GM10248 (cell line): Measurements from ENCODE around the gene LRFN2.

Source experiments
- CTCF ChIA-PET: fragments of 300-600 bp; sonication (Branson Sonifier 250); formaldehyde crosslinking; extraction: SDS; loops from one replicate; lab custom pipeline; 2021; ENCODE audit warnings: antibody characterized with exemption; lab: Yijun Ruan, JAX
- POLR2A ChIA-PET: fragments of 350-650 bp; sonication (Branson Sonifier 250); formaldehyde crosslinking; extraction: SDS; loops from one replicate; lab custom pipeline; 2020; ENCODE audit warnings: antibody characterized with exemption; lab: Yijun Ruan, JAX
- DNase-seq: peaks from one replicate; pipeline ENCODE4 v3.0.0; 2012; ENCODE audit errors: extremely low spot score
- CTCF ChIP-seq: IDR thresholded peaks from 2 replicates; pipeline ENCODE4 v1.5.1; 2012; ENCODE audit warnings: mild to moderate bottlenecking, low read depth; ENCODE audit errors: extremely low read depth, missing control alignments, control extremely low read depth

Gene LRFN2

DNA sequence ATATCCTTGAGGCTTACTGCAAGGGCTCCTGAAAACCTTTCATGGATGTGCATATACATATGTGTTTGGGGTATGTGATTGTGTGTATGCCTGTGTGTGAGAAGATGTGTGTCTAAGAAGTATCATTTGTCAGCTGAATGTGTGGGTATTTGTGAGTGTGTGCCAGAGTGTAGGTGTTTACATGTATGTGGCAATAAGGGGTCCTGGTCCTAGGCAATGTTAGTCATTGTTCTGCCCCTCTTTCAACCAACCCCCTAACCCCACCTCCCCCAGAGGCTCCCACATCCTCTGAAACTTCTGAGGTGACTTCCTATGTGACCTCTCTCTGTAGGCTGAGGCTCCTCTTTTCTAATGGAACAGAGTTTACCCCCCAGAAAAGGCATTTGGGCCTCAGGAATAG, 186.4 kb downstream of the LRFN2 start:
- no peak for DNase-seq
- TF ChIP-seq CTCF, result no peak
- ChIA-PET CTCF (no interaction called here), POLR2A (no interaction called here)

- TF ChIP-seq CTCF, result no peak
- CTCF ChIA-PET, result no interaction called here
- POLR2A ChIA-PET, result no interaction called here
Measured at GRCh38 chr6:40399888-40400457, 187.2 kb downstream of the LRFN2 start.

DNA sequence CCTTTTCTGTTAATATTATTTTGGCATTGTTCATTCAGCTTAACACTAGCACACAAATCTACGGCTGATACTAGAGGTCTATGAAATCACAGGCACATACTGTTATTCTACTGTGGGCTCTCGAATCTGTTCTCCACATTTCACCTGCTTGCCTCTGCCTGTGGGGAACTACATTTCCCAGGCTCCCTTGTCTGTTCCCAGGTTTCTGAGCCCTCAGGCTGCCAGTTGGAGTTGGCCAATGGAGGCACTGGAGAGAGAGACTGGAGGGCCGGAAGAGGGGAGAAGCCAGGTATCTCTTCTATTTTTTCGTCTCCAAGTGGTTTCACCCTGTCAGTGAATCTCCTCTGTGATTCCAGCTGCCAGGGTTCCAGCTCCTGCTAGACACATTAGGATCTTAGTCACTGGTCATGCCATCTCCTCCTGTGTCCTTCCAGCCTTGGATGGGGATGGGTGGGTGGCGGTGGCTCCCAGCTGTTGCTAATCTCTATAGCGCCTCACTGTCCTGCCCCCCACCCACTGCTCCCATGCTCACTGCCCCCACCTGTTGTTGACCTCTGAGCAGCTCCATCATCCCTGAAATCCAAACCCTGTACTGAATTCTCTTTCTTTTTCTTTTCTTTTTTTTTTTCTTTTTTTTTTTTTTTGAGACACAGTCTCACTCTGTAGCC, 188.2 kb downstream of the LRFN2 start:
- DNase-seq, result no peak
- POLR2A ChIA-PET, result interaction anchor here (0.7 kb wide), 1 partner anchor 442 kb away, joined by 5 read pairs; no protein-coding TSS in a partner anchor
- CTCF ChIA-PET, result interaction anchor here (1.5 kb wide), 1 partner anchor 9 kb away, joined by 4 read pairs; no protein-coding TSS in a partner anchor

More at GRCh38 chr6:40399888-40400457, 187.2 kb downstream of the LRFN2 start:
- DNase-seq, result no peak

GRCh38 chr6:40398034-40398691, 189.0 kb downstream of the LRFN2 start:
- ChIA-PET POLR2A (no interaction called here), CTCF (interaction anchor here (1.5 kb wide), 1 partner anchor 9 kb away, joined by 4 read pairs; no protein-coding TSS in a partner anchor)
- TF ChIP-seq CTCF, result no peak
- no peak for DNase-seq

More for the DNA sequence above, 188.2 kb downstream of the LRFN2 start:
- TF ChIP-seq CTCF, result no peak

GRCh38 chr6:40397287-40398033, 189.7 kb downstream of the LRFN2 start:
- ChIA-PET POLR2A (no interaction called here), CTCF (no interaction called here)
- DNase-seq, result no peak
- no peak for TF ChIP-seq CTCF

DNA sequence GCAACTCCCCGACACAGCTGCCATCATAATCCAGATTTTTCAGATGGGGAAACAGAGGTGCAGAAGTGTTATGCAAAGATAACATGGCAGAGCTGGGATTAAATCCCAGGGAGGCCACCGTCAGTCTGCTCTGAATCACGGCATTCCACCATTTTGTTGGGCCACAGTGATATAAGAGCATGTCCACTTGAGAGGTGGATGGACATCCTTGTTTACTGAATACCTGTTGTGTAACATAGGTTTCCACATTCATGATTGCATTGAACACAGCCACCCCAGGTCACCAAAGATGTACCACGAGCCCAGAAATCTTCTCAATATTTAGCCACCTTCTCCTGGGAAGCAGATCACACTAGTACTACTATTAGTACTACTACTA, 191.5 kb downstream of the LRFN2 start:
- ChIA-PET POLR2A (no interaction called here), CTCF (no interaction called here)
- TF ChIP-seq CTCF, result no peak
- no peak for DNase-seq
